Fibroblast of skin of abdomen (primary cell): ENCODE results near the gene POLDIP3.
"Not testable (repeated sequence)": the region's sequence is repeated elsewhere in the genome, so short reads cannot be mapped to it uniquely, and the experiment has no call there.

Experiments
- DNase-seq: peaks from one replicate; pipeline ENCODE4 v3.0.0-alpha.2; 2013

Gene POLDIP3

DNA sequence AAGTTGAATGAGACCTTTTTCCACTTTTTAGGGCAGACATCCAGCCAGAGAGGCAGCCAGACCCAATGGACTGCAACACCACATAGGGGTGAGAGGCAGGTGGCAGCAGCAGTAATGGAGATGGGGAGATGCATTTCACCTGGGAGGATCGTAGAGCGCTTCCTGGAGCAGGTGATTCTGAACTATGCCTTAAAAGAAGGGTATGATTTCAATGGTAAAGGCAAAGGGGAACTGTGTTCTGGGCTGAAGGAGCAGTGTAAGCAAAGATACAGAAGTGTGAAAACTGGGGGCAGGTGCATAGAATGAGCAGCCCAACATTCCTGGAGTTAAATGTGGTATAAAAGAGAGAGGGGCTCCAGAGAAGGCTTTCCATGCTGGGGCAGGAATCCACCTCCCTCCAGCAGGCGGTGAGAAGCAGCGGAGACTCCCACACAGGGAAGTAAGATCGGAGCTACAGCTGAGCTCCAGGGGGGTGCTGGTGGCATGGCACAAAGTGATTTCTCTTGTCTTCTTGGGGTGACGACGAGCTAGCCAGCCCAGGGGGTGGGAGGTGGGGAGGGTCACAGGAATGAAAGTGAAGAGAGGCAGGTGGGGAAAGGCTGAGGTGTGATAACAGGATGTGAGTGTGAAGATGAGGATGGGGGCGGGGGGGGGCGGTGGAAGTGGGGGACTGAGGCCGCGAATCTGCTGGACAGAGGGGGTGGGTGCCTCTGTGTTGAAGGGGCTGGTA lies 65.2 kb downstream of the POLDIP3 start:
- DNase-seq, result no peak

GRCh38 chr22:42548597-42549330 lies 65.9 kb downstream of the POLDIP3 start:
- no peak for DNase-seq

GRCh38 chr22:42548126-42548525 lies 66.6 kb downstream of the POLDIP3 start:
- not testable (repeated sequence) for DNase-seq

- DNase-seq, result no peak
Observed at GRCh38 chr22:42547562-42547961, 67.1 kb downstream of the POLDIP3 start.

GRCh38 chr22:42544686-42545085 lies 70.0 kb downstream of the POLDIP3 start:
- DNase-seq, result no peak

- DNase-seq, result not testable (repeated sequence)
Observed at GRCh38 chr22:42539236-42539771, 75.4 kb downstream of the POLDIP3 start.

DNA sequence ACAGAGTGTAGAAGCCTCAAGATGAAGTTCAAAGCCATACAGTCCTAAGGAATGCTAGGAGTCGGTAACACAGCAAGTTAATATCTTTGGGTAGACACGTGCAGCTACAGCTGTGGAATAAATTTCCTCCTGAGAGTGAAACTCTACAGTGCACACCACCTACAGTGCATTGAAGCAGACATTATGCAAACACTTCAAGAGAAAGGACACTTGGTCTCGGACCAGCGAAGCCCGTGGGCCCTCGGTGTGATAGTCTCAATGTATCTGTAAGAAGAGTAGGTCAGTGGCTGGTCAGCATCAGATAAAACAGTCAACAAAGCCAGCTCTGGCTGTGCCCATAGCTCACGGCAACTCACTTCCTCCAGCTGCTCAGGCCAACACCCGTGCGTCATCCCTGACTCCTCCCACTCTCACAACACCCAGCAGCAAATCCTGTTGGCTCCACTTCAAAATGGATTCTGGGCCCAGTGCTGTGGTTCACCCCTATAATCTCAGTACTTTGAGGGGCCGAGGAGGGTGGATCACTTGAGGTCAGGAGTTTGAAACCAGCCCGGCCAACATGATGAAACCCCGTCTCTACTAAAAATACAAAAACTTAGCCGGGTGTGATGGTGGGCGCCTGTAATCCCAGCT lies 77.4 kb downstream of the POLDIP3 start:
- DNase-seq, result not testable (repeated sequence)

- DNase-seq, result not testable (repeated sequence)
Observed at GRCh38 chr22:42536634-42537033, 78.0 kb downstream of the POLDIP3 start.

DNA sequence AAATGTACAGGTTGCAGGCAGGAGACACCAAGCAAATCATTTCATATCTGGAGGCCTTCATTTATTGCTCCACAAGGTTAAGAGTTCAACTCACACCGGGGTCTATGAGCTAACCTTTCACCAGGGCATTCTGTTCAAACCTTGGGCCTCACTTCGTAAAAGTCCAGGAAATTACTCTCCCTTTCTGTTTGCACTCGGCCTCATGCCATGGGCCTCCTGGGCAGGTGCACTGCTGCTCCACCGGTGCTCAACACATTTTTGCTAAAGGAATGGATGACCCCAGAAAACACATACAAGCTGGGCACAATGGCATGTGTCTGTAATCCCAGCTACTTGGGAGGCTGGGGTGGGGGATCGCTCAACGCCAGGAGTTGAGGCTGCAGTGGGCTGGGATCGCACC lies 78.5 kb downstream of the POLDIP3 start:
- DNase-seq, result no peak

DNA sequence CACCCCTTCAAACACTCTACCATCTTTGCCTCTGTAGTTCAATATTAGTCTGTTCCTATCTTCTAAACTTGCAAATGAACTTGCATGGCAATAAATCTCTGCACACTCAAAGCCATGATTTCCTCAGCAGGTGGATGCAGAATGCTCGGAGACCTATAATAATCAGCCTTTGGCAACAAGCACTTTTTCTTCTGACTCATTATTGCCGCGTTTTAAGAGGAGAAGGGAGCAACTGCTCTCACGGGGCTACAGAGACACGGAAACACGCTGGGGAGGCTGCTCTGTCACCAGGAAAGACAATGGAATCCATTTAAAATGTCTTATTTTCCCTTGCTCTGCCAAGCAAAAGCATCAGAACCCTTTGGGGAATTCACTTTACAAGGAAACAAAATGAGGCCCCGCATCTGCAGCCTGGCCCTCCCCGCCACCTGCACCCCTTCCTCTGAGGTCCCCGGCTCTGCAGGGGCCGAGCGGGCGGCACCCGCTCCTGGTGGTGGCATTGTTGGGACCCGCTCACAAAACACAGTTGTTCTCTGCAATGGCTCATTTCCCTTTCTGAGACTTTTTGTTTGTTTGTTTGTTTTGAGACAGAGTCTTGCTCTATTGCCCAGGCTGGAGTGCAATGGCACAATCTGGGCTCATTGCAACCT lies 79.5 kb downstream of the POLDIP3 start:
- DNase-seq, result not testable (repeated sequence)
